COLO668 (cell line): ENCODE data around the gene MOBP.

Experiments used
- DNase-seq: peaks from one replicate; lab custom pipeline; 2025; ENCODE audit not compliant: unreplicated experiment; lab: John Stamatoyannopoulos, UW

MOBP gene

DNA sequence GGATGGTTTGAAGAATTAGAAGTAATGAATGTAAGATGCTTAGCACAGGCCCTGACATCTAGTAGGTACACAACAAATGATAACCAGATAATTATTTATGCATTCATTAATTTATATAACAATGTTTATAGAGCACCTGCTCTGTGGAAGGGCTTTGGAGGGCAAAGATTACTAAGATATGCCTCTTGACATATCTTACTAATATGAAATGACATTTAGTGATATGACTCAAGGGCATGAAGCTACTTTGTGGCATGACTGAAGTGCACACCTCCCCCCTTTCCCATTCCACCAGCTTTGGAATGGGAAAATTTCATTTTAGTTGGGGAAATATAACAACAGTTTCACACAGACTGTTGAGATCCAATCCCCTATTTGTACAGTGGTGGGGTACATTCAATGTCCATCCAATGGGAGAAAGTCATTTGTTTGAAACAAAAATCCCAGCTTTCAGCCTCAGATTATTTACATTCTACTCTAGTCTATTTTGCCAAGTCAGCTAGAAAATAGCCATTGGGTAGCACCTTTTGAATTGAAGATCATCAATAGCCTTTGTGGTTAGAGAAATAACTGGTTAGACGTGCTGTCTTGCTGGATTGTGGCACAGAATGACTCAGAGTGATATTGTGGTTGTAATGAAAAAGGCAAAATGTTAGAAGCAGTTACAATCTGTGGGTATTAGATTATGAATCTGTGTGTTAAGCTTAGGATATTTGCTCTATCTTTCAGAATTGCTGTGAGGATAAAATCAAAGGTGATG, 72.9 kb downstream of the MOBP start:
- no peak for DNase-seq

DNA sequence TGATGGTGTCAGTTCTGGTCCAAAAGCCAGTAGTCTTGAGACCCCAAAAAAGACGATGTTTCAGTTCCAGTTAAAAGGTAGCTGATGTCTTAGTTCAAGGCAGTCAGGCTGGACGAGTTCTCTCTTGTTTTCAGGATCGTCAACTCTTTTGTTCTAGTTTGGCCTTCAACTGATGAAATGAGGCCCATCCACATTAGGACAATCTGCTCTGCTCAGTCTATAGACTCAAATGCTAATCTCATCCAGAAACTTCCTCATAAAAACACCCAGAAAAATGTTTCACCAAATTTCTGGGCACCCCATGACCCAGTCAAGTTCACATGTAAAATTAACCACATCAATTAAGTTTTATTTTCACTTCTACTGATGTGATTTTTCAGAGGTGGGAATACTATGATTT, 74.0 kb downstream of the MOBP start:
- DNase-seq: no peak

DNA sequence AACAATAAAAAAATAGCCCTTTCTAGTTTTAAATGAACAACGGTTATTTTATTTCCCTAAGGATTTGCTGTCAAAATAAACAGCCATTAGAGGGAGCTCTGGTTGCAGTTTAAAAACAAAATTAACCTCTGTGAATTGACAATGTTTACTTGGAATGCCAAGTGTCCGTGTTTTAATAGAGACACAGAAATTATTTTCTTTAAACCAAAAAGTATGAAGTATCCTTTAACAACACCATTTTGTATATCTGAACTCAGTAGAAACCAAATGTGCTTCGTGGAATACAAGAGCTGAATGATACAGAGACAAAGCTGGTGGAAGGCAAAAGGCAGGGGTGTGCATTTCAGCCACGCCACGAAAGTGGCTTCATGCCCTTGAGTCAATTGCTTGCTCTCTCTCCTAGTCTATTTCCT, 74.4 kb downstream of the MOBP start:
- no peak for DNase-seq

GRCh38 chr3:39542588-39542988, 75.1 kb downstream of the MOBP start:
- DNase-seq: no peak

GRCh38 chr3:39548282-39548681, 80.8 kb downstream of the MOBP start:
- no peak for DNase-seq

DNA sequence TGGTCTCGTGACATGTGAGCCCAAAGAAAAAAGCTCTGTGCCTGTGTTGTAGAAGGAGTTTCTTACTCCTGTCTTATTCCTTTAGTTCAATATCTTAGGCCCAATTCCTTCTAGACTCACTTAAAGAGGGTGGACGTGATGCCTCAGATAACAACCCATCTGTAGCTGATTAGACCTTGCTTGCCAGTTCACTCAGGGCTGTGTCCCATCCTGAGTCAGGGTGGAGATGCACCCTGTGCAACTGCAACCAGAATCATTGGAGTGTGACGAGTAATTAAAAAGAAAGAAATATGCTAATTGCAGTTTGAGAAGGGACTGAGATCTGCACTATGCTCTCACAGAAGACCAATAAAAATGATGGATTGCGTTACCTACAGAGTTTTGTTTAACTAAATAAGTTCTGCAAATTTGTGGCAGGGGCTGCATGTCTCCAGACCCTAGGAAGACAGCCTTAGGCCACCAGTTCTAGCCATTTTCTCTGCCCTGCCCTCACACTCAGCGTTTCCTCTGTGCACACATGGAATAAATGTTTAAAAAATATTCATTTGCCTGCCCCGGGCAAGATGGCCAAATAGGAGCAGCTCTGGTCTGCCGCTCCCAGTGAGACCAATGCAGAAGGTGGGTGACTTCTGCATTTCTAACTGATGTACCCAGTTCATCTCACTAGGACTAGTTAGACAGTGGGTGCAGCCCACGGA, 83.0 kb downstream of the MOBP start:
- no peak for DNase-seq
